SK-N-MC (cell line): ENCODE measurements around the gene ALOXE3.

ENCODE experiments used
- EZH2 ChIP-seq: fragments of 200-600 bp; sonication (generic); IDR thresholded peaks from one replicate; pipeline ENCODE4 v1.6.1; 2017; ENCODE audit warnings: antibody characterized with exemption
- FOXP2 ChIP-seq: optimal IDR thresholded peaks from 2 replicates; pipeline ENCODE3; 2011; ENCODE audit warnings: mild to moderate bottlenecking, moderate library complexity; ENCODE audit not compliant: insufficient read depth; ENCODE audit errors: extremely low read length, control extremely low read depth
- POLR2AphosphoS5 ChIP-seq: IDR thresholded peaks from 2 replicates; pipeline ENCODE4 v1.6.1; 2012; ENCODE audit warnings: mild to moderate bottlenecking, low read depth, low read length, borderline replicate concordance

DNA sequence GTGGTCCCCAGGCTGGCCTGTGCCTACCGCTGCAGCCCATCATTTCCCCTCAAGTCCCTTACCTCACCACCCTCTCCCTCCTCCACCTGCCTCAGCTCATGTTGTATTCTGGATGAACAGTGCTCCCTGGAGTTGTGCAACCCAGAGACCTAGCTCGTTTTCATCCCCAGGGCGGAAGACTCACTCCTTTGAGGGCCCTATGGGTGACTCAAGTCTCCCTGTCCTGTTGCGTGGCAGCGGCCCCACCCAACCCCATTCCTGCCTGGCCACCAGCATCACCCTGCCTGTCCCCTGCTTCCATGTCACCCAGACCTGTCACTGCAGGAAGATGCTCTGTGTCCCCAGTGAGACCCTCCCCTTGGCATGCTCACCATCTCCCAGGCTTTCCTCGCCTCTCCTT is 34.1 kb downstream of the ALOXE3 start:
- TF ChIP-seq POLR2AphosphoS5 (no peak), EZH2 (no peak), FOXP2 (no peak)
